SK-N-MC (cell line): Measurements from ENCODE around the gene PSMD9.
A peak's percentile ranks its signal among the peaks of the same experiment; 100 is the strongest.

Source experiments
- DNase-seq: peaks from one replicate; pipeline ENCODE4 v3.0.0-alpha.2; 2011; ENCODE audit warnings: low read depth, low spot score
- H3K27ac ChIP-seq: fragments of 200-600 bp; sonication (generic); 2 replicates; pipeline ENCODE4 v1.5.1; 2016; ENCODE audit warnings: mixed run types
- H3K36me3 ChIP-seq: fragments of 200-600 bp; sonication (generic); 2 replicates; pipeline ENCODE4 v1.6.1; 2017; ENCODE audit warnings: antibody characterized with exemption, low read length, mixed read lengths; ENCODE audit not compliant: insufficient read depth
- H3K4me3 ChIP-seq: fragments of 200-600 bp; sonication (generic); 2 replicates; pipeline ENCODE4 v1.5.1; 2016
- H3K9ac ChIP-seq: fragments of 200-600 bp; sonication (generic); 2 replicates; pipeline ENCODE4 v1.8.0; 2017; ENCODE audit warnings: mixed run types, mixed read lengths; ENCODE audit not compliant: insufficient read length
- H3K9me3 ChIP-seq: fragments of 200-600 bp; sonication (generic); 2 replicates; pipeline ENCODE4 v1.6.1; 2017; ENCODE audit warnings: low read depth, mild to moderate bottlenecking, antibody characterized with exemption, low read length, moderate library complexity, mixed read lengths
- EZH2 ChIP-seq: fragments of 200-600 bp; sonication (generic); IDR thresholded peaks from one replicate; pipeline ENCODE4 v1.6.1; 2017; ENCODE audit warnings: antibody characterized with exemption
- FOXP2 ChIP-seq: optimal IDR thresholded peaks from 2 replicates; pipeline ENCODE3; 2011; ENCODE audit warnings: mild to moderate bottlenecking, moderate library complexity; ENCODE audit not compliant: insufficient read depth; ENCODE audit errors: extremely low read length, control extremely low read depth
- POLR2AphosphoS5 ChIP-seq: IDR thresholded peaks from 2 replicates; pipeline ENCODE4 v1.6.1; 2012; ENCODE audit warnings: mild to moderate bottlenecking, low read depth, low read length, borderline replicate concordance

The PSMD9 gene

DNA sequence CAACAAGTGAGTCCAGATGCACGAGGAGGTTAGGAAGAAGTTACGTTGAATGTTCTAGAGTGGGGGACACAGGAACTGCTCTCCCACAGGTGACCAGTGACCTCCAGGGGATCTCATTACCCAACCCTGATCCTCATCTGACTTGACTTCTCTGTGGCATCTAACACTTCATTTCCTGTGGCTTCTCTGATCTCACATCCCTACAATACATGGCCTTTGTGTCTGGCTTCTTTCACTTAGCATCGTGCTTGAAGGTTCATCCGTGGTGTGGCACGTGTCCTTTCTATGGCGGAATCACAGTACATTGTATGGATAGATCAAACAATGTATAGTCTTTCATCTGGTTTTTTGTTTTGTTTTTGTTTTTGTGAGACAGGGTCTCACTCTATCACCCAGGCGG, 49.1 kb downstream of the PSMD9 start:
- no peak for DNase-seq
- Histone ChIP-seq H3K9ac (no peak overlapping the region), H3K4me3 (no peak overlapping the region), H3K27ac (no peak overlapping the region), H3K9me3 (no peaks in the 10 kb centered on the region), H3K36me3 (peaks cover 4% of the 10 kb centered on the region; the same call in 1 of the 2 replicates)
- TF ChIP-seq POLR2AphosphoS5 (no peak), FOXP2 (no peak), EZH2 (no peak)

GRCh38 chr12:121939186-121939585, 50.6 kb downstream of the PSMD9 start:
- Histone ChIP-seq H3K27ac (peak overlapping the region; percentile 15; the same call in 1 of the 2 replicates), H3K36me3 (peaks cover 4% of the 10 kb centered on the region; the same call in 1 of the 2 replicates), H3K9ac (no peak overlapping the region), H3K9me3 (no peaks in the 10 kb centered on the region), H3K4me3 (no peak overlapping the region)
- DNase-seq: no peak
- no peak for TF ChIP-seq POLR2AphosphoS5
- no peak for TF ChIP-seq FOXP2
- TF ChIP-seq EZH2: no peak

DNA sequence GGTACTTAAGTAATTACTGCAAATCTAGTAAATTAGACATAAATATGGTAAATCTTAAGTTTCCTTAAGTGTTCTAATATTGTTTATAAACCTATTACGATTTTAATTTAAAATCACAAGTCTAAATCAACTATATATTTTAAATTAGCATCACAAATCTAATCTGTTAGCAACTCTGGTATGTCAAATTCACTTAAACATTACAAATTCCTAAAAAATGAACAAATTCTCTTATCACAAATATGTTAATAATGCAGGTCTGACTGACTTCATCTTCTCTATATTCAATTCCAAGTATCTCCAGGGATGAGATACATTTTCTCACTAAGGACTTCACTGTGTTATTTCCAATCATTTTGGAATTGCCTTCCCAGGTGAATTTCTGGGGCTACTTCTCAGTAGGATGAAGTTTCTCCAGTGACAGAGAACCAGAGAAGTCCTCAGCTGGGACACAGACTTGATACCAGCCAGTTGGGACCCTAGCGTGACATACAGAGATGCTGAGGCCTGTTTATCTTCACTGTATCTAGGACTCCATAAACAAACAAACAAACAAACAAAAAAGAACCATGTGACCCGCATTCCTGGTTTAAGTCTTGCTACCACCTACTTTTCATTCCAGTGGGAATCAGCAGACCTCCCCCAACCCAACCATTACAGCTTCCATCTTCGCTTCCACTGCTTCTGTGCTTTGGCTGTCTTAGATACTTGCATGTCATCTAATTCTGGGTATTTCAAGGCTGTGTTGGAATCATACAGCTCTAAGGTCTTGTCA, 51.6 kb downstream of the PSMD9 start:
- Histone ChIP-seq H3K27ac (0 out of 2 replicates have a peak overlapping the region, but pooled peaks have one; percentile 15), H3K9ac (no peak overlapping the region), H3K36me3 (peaks cover 4% of the 10 kb centered on the region; the same call in 1 of the 2 replicates), H3K9me3 (no peaks in the 10 kb centered on the region), H3K4me3 (no peak overlapping the region)
- DNase-seq: no peak
- TF ChIP-seq POLR2AphosphoS5 (no peak), EZH2 (no peak), FOXP2 (no peak)

DNA sequence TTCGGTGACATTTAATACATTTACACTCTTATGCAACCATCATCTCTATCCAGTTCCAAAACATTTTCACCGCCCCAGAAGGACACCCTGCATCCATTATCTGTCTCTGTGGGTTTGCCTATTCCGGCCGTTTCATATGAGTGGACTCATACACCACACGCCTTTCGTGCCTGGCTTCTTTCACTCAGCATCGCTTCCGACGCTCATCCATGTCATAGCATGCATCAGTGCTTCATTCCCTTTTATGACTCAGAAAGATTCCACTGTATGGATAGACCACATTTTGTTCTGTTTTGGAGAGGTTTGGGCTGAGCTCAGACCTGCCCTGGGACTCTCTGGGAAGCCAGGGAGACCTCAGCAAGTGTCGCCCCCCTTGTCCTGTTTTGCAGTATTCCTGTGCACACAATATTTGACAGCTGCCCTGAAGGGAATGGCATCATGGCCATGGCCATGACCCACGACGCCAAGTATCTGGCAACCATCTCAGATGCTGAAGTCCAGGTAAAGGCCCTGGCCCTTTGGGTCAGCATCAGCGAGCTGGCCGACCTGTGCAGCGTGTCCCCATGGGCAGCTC, 53.6 kb downstream of the PSMD9 start:
- Histone ChIP-seq H3K27ac (no peak overlapping the region), H3K36me3 (peaks cover 4% of the 10 kb centered on the region; the same call in 1 of the 2 replicates), H3K9ac (no peak overlapping the region), H3K4me3 (no peak overlapping the region), H3K9me3 (no peaks in the 10 kb centered on the region)
- DNase-seq: no peak
- TF ChIP-seq FOXP2 (no peak), EZH2 (no peak), POLR2AphosphoS5 (no peak)

DNA sequence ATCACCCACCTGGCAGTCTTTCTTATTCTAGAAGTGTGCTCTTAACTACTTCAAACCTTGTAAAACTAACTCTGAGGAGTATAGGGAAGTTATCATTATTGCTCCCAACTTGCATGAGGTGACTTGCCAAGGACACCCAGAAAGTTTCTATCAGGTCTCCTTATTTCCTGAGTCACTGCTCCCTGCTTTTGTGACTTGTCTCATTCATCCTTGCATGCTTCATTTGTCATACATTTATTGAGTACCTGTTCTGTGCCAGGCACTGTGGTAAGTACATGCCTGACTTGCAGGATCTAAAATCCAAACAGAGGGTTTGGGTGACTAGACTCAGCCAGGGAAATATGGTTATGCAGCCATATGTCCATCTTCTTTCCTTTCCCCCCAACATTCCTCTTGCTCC, 55.3 kb downstream of the PSMD9 start:
- Histone ChIP-seq H3K36me3 (no peaks in the 10 kb centered on the region), H3K27ac (no peak overlapping the region), H3K9ac (no peak overlapping the region), H3K4me3 (no peak overlapping the region), H3K9me3 (no peaks in the 10 kb centered on the region)
- TF ChIP-seq FOXP2 (no peak), POLR2AphosphoS5 (no peak), EZH2 (no peak)
- DNase-seq: no peak

- Histone ChIP-seq H3K27ac (no peak overlapping the region), H3K9me3 (no peaks in the 10 kb centered on the region), H3K9ac (no peak overlapping the region), H3K4me3 (no peak overlapping the region), H3K36me3 (no peaks in the 10 kb centered on the region)
- no peak for TF ChIP-seq FOXP2
- TF ChIP-seq EZH2: no peak
- no peak for TF ChIP-seq POLR2AphosphoS5
- DNase-seq: no peak
Measured at GRCh38 chr12:121946313-121947025, 57.9 kb downstream of the PSMD9 start.

- Histone ChIP-seq H3K27ac (no peak overlapping the region), H3K9ac (no peak overlapping the region), H3K9me3 (no peaks in the 10 kb centered on the region), H3K4me3 (no peak overlapping the region), H3K36me3 (no peaks in the 10 kb centered on the region)
- TF ChIP-seq FOXP2: no peak
- no peak for TF ChIP-seq POLR2AphosphoS5
- TF ChIP-seq EZH2: no peak
- no peak for DNase-seq
Measured at GRCh38 chr12:121947981-121948380, 59.4 kb downstream of the PSMD9 start.

DNA sequence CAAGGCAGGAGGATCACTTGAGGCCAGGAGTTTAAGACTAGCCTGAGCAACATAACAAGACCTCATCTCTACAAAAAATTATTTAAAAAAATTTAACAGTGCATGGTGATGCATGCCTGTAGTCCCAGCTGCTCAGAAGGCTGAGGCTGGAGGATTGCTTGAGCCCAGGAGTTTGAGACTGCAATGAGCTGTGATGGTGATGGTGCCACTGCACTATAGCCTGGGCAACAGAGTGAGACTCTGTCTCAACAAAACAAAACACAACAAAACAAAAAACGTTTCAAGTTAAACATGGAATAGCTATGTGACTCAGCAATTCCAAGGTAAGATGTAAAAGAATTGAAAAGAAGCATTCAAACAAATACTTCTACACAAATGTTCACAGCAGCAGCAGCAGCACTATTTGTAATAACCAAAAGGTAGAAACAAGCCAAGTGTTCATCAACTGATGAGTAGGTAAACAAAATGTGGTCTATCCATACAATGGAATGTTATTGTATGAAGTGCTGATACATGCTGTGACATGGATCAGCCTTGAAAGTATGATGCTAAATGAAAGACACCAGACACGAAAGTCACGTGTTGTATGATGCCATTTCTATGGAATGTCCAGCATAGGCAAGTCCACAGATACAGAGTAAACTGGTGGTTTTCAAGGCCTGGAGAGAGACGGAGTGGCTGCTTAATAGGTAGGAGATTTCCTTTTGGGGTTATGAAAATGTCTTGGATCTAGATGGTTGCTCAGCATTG, 61.2 kb downstream of the PSMD9 start:
- no peak for DNase-seq
- Histone ChIP-seq H3K36me3 (no peaks in the 10 kb centered on the region), H3K9ac (no peak overlapping the region), H3K27ac (peak overlapping the region; percentile 36; the same call in 1 of the 2 replicates), H3K4me3 (no peak overlapping the region), H3K9me3 (no peaks in the 10 kb centered on the region; the same call in 1 of the 2 replicates)
- TF ChIP-seq POLR2AphosphoS5: no peak
- no peak for TF ChIP-seq FOXP2
- no peak for TF ChIP-seq EZH2
